Chondrocyte (in vitro differentiated cells): ENCODE results near the gene FAM161A. TPM values are rescaled to one million over a fixed set of nuclear protein-coding genes. Genes with fewer than 3 reads are reported as not detected.

Source experiments
- DNase-seq: peaks from one replicate; pipeline ENCODE4 v3.0.0; 2021; ENCODE audit warnings: mixed read lengths, low spot score
- H3K27ac Mint-ChIP-seq: one replicate; pipeline ENCODE4 v1.8.0; 2021; ENCODE audit warnings: mild to moderate bottlenecking, moderate library complexity, mixed read lengths; ENCODE audit not compliant: unreplicated experiment
- H3K27me3 Mint-ChIP-seq: 2 replicates; pipeline ENCODE4 v1.8.0; 2021; ENCODE audit warnings: low read depth, mixed read lengths
- H3K36me3 Mint-ChIP-seq: 2 replicates; pipeline ENCODE4 v1.8.0; 2021; ENCODE audit warnings: low read depth, mixed read lengths
- H3K4me1 Mint-ChIP-seq: 2 replicates; pipeline ENCODE4 v1.8.0; 2021; ENCODE audit warnings: low read depth, mild to moderate bottlenecking, mixed read lengths
- H3K4me3 Mint-ChIP-seq: one replicate; pipeline ENCODE4 v1.8.0; 2021; ENCODE audit warnings: mild to moderate bottlenecking, moderate library complexity, mixed read lengths; ENCODE audit not compliant: unreplicated experiment
- H3K9me3 Mint-ChIP-seq: 2 replicates; pipeline ENCODE4 v1.8.0; 2021; ENCODE audit warnings: low read depth, mixed read lengths
- total RNA-seq: library from RNA; stranded (reverse); gene quantifications from 3 replicates; pipeline ENCODE4 v1.2.1, GENCODE V29; 2021
- TF ChIP-seq, protein P1 (sequence below): fragments of 200-600 bp; sonication (generic); IDR thresholded peaks from 2 replicates; pipeline ENCODE4 v1.5.0; 2021; ENCODE audit warnings: antibody characterized with exemption, mild to moderate bottlenecking, moderate library complexity

The FAM161A gene
- total RNA-seq, 1 donor from 2014 or later: 2.9 TPM

GRCh38 chr2:61786876-61787275 lies 67.0 kb downstream of the FAM161A start:
- TF ChIP-seq, protein P1, sequence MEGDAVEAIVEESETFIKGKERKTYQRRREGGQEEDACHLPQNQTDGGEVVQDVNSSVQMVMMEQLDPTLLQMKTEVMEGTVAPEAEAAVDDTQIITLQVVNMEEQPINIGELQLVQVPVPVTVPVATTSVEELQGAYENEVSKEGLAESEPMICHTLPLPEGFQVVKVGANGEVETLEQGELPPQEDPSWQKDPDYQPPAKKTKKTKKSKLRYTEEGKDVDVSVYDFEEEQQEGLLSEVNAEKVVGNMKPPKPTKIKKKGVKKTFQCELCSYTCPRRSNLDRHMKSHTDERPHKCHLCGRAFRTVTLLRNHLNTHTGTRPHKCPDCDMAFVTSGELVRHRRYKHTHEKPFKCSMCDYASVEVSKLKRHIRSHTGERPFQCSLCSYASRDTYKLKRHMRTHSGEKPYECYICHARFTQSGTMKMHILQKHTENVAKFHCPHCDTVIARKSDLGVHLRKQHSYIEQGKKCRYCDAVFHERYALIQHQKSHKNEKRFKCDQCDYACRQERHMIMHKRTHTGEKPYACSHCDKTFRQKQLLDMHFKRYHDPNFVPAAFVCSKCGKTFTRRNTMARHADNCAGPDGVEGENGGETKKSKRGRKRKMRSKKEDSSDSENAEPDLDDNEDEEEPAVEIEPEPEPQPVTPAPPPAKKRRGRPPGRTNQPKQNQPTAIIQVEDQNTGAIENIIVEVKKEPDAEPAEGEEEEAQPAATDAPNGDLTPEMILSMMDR: no peak
- peaks cover 3% of the 10 kb centered on the region for H3K36me3 Mint-ChIP-seq
- peaks cover 8% of the 10 kb centered on the region for H3K27me3 Mint-ChIP-seq
- H3K4me3 Mint-ChIP-seq: no peak overlapping the region
- no peak overlapping the region for H3K27ac Mint-ChIP-seq
- DNase-seq: no peak
- H3K4me1 Mint-ChIP-seq: no peaks in the 10 kb centered on the region
- peaks cover 5% of the 10 kb centered on the region for H3K9me3 Mint-ChIP-seq

DNA sequence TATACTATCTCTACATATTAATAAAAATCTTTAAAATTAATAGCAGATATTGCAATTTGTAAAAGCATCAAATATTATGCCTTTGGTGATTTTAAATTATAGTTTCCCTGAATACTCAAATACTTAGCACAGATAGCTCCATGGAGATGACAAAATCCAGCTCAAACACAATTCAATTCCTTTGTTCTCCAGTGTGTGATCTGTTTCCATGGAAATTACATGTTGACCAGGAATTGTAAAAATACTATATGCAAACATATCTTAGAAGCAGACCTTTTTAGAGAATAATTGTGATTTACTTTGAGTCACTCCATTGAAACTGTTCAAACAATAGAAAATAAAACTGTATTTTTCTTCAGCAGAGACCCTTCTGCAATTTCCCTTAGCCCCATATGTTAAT lies 68.3 kb downstream of the FAM161A start:
- Mint-ChIP-seq H3K27ac (no peak overlapping the region), H3K36me3 (peaks cover 7% of the 10 kb centered on the region), H3K27me3 (peaks cover 8% of the 10 kb centered on the region), H3K9me3 (peaks cover 10% of the 10 kb centered on the region), H3K4me3 (no peak overlapping the region), H3K4me1 (no peaks in the 10 kb centered on the region)
- no peak for DNase-seq
- TF ChIP-seq, protein P1: no peak

GRCh38 chr2:61784643-61785042 lies 69.2 kb downstream of the FAM161A start:
- no peaks in the 10 kb centered on the region for H3K4me1 Mint-ChIP-seq

DNA sequence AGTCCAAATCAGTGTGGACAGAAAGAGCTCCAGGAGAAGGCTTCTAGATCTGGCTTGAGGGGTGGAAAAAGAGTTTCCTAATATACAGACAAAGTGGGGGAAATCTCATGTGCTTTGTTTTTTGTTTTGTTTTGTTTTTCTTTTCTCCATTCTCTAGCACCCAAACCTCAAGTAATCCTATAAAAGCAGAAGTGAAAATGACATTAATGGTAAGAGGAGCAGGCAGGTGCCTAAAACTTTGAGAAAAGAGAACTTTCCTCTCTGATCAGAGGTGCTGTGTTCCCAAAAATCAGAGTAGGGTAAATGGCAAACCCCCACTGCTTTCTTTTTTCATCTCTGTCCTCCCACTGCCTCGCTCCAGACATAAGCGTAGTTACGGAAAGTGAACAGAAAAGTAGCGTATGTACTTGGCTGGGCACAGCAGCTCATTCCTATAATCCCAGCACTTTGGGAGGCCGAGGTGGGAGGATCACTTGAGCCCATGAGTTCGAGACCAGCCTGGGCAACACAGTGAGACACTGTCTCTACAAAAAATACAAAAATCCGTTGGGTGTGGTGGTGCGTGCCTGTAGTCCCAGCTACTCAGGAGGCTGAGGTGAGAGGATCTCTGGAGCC lies 77.8 kb downstream of the FAM161A start:
- TF ChIP-seq, protein P1: no peak
- Mint-ChIP-seq H3K27me3 (peaks cover 19% of the 10 kb centered on the region), H3K4me1 (no peaks in the 10 kb centered on the region), H3K36me3 (peaks cover 8% of the 10 kb centered on the region), H3K27ac (no peak overlapping the region), H3K4me3 (no peak overlapping the region), H3K9me3 (peaks cover 8% of the 10 kb centered on the region)
- no peak for DNase-seq

More at GRCh38 chr2:61784643-61785042, 69.2 kb downstream of the FAM161A start:
- peaks cover 8% of the 10 kb centered on the region for H3K27me3 Mint-ChIP-seq
- no peak overlapping the region for H3K27ac Mint-ChIP-seq
- H3K9me3 Mint-ChIP-seq: peaks cover 13% of the 10 kb centered on the region
- H3K36me3 Mint-ChIP-seq: peaks cover 9% of the 10 kb centered on the region
- TF ChIP-seq, protein P1: no peak
- DNase-seq: no peak
- H3K4me3 Mint-ChIP-seq: no peak overlapping the region

Other genes starting within 250 kb of the FAM161A start
- 109 to 121 TPM (median 118 TPM) in 3 replicates for gene CCT4, start 34.6 kb upstream of the FAM161A start, total RNA-seq
- gene COMMD1, start 51.6 kb upstream of the FAM161A start, total RNA-seq: 36.7 to 43.1 TPM (median 37.0 TPM) in 3 replicates